Smooth muscle cell of bladder (primary cell): ENCODE results near the gene TTC22. TPM values are rescaled to one million over a fixed set of nuclear protein-coding genes. Genes with fewer than 3 reads are reported as not detected.

Experiments
- total RNA-seq: library from RNA; depleted of rRNA; stranded (reverse); fragments of >200 nt; gene quantifications from 2 replicates; pipeline ENCODE4 v1.2.3, GENCODE V29; 2014

Gene TTC22
- not detected in 2 replicates for total RNA-seq

DNA sequence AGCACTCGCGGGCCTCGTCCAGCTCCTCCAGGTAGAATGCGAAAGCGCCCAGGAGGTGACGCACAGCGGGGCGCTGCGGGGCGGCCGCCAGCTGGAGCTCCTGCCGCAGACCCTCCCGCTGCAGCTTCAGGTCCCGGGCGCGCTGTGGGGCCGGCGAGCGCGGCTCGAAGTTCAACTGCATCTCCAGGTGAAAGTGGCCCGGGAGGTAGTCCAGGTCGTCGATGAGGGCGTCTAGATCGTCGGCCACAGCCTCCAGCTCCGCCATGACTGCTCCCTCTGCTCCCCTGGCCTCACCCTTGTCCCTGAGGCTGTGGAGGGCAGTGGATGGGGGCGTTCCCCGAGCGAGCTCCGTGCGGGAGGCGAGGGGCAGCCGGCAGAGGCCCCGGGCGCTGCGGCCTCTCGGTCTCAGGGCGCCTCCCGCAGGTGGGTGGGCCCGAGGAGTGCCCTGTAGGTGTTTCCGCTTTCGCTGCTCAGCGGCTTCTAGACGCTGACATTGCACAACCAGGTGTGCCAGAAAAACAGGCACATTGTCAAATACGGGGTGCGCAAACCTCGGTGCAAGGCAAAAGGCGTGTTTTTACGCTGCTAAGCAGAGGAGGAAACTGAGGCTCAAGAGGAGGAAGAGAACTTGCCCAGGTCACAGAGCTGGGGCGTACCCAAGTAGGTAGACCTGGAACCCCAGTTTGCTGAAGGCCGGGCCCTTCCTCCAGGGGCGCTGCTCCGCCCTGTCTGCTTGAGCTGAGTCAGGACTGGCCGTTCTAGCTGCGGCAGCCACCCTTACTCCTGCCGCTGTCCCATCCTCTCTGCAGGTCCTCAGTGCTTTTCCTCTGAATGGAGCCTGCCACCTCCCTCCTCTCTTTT, at the start of gene TTC22:
TSS of gene TTC22 (minus strand) at position 425 of the 861 bp plus-strand sequence. CDS start at position 265, 160 bp downstream.

GRCh38 chr1:54764133-54764921, 36.8 kb downstream of the TTC22 start, which contains the start of gene PARS2:
Gene PARS2, minus strand, starts transcription at chr1:54764523. Its CDS starts 5,362 bp downstream, at chr1:54759161.

Other genes starting within 250 kb of the TTC22 start
- gene FAM151A, start 177.8 kb downstream of the TTC22 start, total RNA-seq = not detected in 2 replicates
- 0.14 and 0.92 TPM in 2 replicates for gene MROH7, start 159.5 kb downstream of the TTC22 start, total RNA-seq
- gene TTC4, start 85.5 kb downstream of the TTC22 start, total RNA-seq = 14.2 and 18.3 TPM in 2 replicates
- 3.3 and 4.6 TPM in 2 replicates for gene PARS2, start 36.8 kb downstream of the TTC22 start, total RNA-seq
- 130 TPM in 2 replicates for gene DHCR24, start 85.9 kb upstream of the TTC22 start, total RNA-seq
- gene TMEM61, start 179.3 kb upstream of the TTC22 start, total RNA-seq = not detected in 2 replicates
- not detected in 2 replicates for gene BSND, start 197.6 kb upstream of the TTC22 start, total RNA-seq
- gene PCSK9, start 238.2 kb upstream of the TTC22 start, total RNA-seq = 13.7 and 14.6 TPM in 2 replicates